Esophagus muscularis mucosa (tissue), 4 donors: ENCODE results near the gene TMEM222. TPM values are rescaled to one million over a fixed set of nuclear protein-coding genes. Genes with fewer than 3 reads are reported as not detected.

Source experiments
- DNase-seq: peaks from one replicate; pipeline ENCODE4 v3.0.0-alpha.2; 2017; ENCODE audit errors: extremely low spot score
- H3K27ac ChIP-seq, 4 donors: fragments of 200-600 bp; sonication (generic); replicated peaks in 1 of 4; 1 replicate in 3 of 4; 2 replicates in 1 of 4; pipeline ENCODE4 v1.5.1; 2016 to 2019; ENCODE audit warnings: mild to moderate bottlenecking in 1 of 4
- H3K27me3 ChIP-seq, 4 donors: fragments of 200-600 bp; sonication (generic); one replicate each; pipeline versions ENCODE4 v1.5.1 to v1.6.0; 2016 to 2019
- H3K36me3 ChIP-seq, 4 donors: fragments of 200-600 bp; sonication (generic); one replicate each; pipeline ENCODE4 v1.5.1; 2016 to 2019
- H3K4me1 ChIP-seq, 4 donors: fragments of 200-600 bp; sonication (generic); one replicate each; pipeline ENCODE4 v1.5.1; 2016 to 2019
- H3K4me3 ChIP-seq, 4 donors: fragments of 200-600 bp; sonication (generic); 1 replicate in 2 of 4; 2 replicates in 2 of 4; pipeline ENCODE4 v1.5.1; 2016 to 2019; ENCODE audit warnings: mild to moderate bottlenecking in 4 of 4, moderate library complexity in 1 of 4
- H3K9me3 ChIP-seq, 4 donors: fragments of 200-600 bp; sonication (generic); 1 replicate in 3 of 4; 2 replicates in 1 of 4; pipeline ENCODE4 v1.5.1; 2016 to 2019
- EP300 ChIP-seq: sonication (generic); formaldehyde crosslinking; IDR thresholded peaks from one replicate; pipeline ENCODE4 v1.6.1; 2017; ENCODE audit warnings: antibody characterized with exemption
- POLR2A ChIP-seq: fragments of 450-650 bp; IDR thresholded peaks from one replicate; pipeline ENCODE4 v1.6.1; 2017; ENCODE audit warnings: antibody characterized with exemption, moderate library complexity, mild to moderate bottlenecking, low read depth
- POLR2AphosphoS5 ChIP-seq, 2 donors: sonication (generic); formaldehyde crosslinking; IDR thresholded peaks; one replicate each; pipeline ENCODE4 v1.6.1; 2017; ENCODE audit warnings: antibody characterized with exemption in 2 of 2
- WGBS: methylation state at CpG from one replicate; pipeline ENCODE4 v1.1.5; 2018; 5-methylcytosine and 5-hydroxymethylcytosine counted together
- intact Hi-C: fragments of 100-400 bp; cut with DNase I; formaldehyde crosslinking; loops from one replicate; pipeline ENCODE4 v1.15.1; 2023
- total RNA-seq, 4 donors: library from RNA; depleted of rRNA; stranded (reverse); fragments of >200 nt; gene quantifications; one replicate each; pipeline versions ENCODE4 v1.1.0 to v1.2.1, GENCODE V29; 2016
- TF ChIP-seq, protein P1 (sequence below), 3 experiments: fragments of 200-600 bp in 2 of 3; fragments of 450-650 bp in 1 of 3; sonication (generic) in 2 of 3; IDR thresholded peaks; one replicate each; pipeline ENCODE4 v1.5.1; 2017 to 2019; ENCODE audit warnings: antibody characterized with exemption in 3 of 3, mild to moderate bottlenecking in 2 of 3, moderate library complexity in 1 of 3

Gene TMEM222
- total RNA-seq, 4 donors from 2014 or later: 23.3 to 35.3 (median 31.8) TPM

GRCh38 chr1:27361553-27361952, 39.6 kb downstream of the TMEM222 start:
- Histone ChIP-seq H3K27ac (no peak overlapping the region), H3K27me3 (no peaks in the 10 kb centered on the region), H3K36me3 (peaks cover 64 to 87% (median 82%) of the 10 kb centered on the region in 4 donors), H3K4me1 (peaks cover 30 to 50% (median 46%) of the 10 kb centered on the region in 4 donors), H3K9me3 (no peaks in the 10 kb centered on the region), H3K4me3 (no peak overlapping the region)
- no peak for DNase-seq
- 88% methylated on average over 7 of the region's 8 CpGs for WGBS
- intact Hi-C loops: no loop called here
- TF ChIP-seq POLR2AphosphoS5 (IDR thresholded peaks at IDR 0.05) (no peak), POLR2A (no peak)

- H3K27me3 ChIP-seq: no peaks in the 10 kb centered on the region
- no peak for DNase-seq
- H3K36me3 ChIP-seq: peaks cover 45 to 62% (median 58%) of the 10 kb centered on the region in 4 donors
- WGBS: 88% methylated on average over 22 of the region's 26 CpGs
- intact Hi-C loops: no loop called here
- peak overlapping the region; percentile 98 to 100 (median 99) for H3K27ac ChIP-seq
- H3K4me1 ChIP-seq: peaks cover 45 to 57% (median 52%) of the 10 kb centered on the region in 4 donors
- H3K4me3 ChIP-seq: peak overlapping the region in 2 of 4 donors; percentile 89 to 96
- no peaks in the 10 kb centered on the region for H3K9me3 ChIP-seq
- TF ChIP-seq, protein P1, sequence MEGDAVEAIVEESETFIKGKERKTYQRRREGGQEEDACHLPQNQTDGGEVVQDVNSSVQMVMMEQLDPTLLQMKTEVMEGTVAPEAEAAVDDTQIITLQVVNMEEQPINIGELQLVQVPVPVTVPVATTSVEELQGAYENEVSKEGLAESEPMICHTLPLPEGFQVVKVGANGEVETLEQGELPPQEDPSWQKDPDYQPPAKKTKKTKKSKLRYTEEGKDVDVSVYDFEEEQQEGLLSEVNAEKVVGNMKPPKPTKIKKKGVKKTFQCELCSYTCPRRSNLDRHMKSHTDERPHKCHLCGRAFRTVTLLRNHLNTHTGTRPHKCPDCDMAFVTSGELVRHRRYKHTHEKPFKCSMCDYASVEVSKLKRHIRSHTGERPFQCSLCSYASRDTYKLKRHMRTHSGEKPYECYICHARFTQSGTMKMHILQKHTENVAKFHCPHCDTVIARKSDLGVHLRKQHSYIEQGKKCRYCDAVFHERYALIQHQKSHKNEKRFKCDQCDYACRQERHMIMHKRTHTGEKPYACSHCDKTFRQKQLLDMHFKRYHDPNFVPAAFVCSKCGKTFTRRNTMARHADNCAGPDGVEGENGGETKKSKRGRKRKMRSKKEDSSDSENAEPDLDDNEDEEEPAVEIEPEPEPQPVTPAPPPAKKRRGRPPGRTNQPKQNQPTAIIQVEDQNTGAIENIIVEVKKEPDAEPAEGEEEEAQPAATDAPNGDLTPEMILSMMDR (IDR thresholded peaks at IDR 0.05): no peak
- TF ChIP-seq EP300 (no peak), POLR2AphosphoS5 (IDR thresholded peaks at IDR 0.05) (no peak), POLR2A (no peak)
Measured at GRCh38 chr1:27363766-27364695, 42.1 kb downstream of the TMEM222 start.

DNA sequence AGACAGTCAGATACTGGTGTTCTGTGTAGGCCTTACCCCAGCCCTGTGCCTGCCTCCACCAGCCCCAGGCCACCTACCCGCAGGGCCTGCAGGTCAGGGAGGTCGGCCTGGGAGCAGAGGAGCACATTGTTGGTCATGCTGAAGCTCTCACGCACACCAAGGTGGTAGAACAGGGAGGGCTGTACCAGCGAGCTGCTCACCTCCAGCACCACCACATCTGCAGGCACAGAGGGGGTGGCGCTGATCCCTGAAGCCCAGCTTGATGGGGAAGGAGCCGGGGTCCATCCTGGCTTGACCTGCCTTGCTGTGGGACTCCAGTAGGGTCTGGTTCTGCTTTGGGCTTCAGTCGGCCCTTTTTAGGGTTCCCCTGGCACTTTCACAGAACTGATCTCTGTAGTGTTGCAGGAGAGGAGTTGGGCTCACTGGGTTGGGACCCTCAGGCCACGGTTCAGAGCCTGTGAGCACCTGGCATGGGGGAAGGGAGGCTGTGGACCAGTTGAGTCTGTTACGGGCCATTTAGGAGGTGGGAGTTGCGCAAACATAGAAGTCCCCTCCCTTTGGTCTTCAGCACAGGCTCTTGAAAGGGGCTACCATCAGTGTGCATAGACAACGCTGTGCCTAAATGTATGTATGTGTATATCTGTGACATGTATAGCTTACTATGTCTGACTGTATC, 42.9 kb downstream of the TMEM222 start:
- peaks cover 42 to 54% (median 50%) of the 10 kb centered on the region in 4 donors for H3K36me3 ChIP-seq
- WGBS: 47% methylated on average over 6 of the region's 11 CpGs
- peak overlapping the region; percentile 98 to 100 (median 99) for H3K27ac ChIP-seq
- no peaks in the 10 kb centered on the region for H3K27me3 ChIP-seq
- no peak for DNase-seq
- no peaks in the 10 kb centered on the region for H3K9me3 ChIP-seq
- intact Hi-C loops: no loop called here
- peaks cover 47 to 62% (median 54%) of the 10 kb centered on the region in 4 donors for H3K4me1 ChIP-seq
- TF ChIP-seq POLR2A (no peak), POLR2AphosphoS5 (IDR thresholded peaks at IDR 0.05) (no peak), EP300 (no peak)
- TF ChIP-seq, protein P1 (IDR thresholded peaks at IDR 0.05): no peak
- peak overlapping the region; percentile 77 to 96 (median 89) for H3K4me3 ChIP-seq

GRCh38 chr1:27365372-27366112, 43.6 kb downstream of the TMEM222 start:
- Histone ChIP-seq H3K9me3 (no peaks in the 10 kb centered on the region), H3K4me3 (peak overlapping the region; percentile 77 to 96 (median 89)), H3K27ac (peak overlapping the region; percentile 98 to 100 (median 99)), H3K4me1 (peaks cover 41 to 56% (median 47%) of the 10 kb centered on the region in 4 donors), H3K36me3 (peaks cover 41 to 47% (median 43%) of the 10 kb centered on the region in 4 donors), H3K27me3 (no peaks in the 10 kb centered on the region)
- WGBS: 3% methylated on average over 37 of the region's 40 CpGs
- peak; percentile 99 for DNase-seq
- intact Hi-C loops: no loop called here
- TF ChIP-seq POLR2AphosphoS5 (IDR thresholded peaks at IDR 0.05) (peak; percentile 52 to 88), EP300 (no peak), POLR2A (no peak)
- TF ChIP-seq, protein P1 (IDR thresholded peaks at IDR 0.05): no peak
